Caco-2 (cell line): ENCODE measurements around the gene SLC35B4. TPM values are rescaled to one million over a fixed set of nuclear protein-coding genes. Genes with fewer than 3 reads are reported as not detected.
A peak's percentile ranks its signal among the peaks of the same experiment; 100 is the strongest.

Experiments used
- BruUV-seq: library from RNA; stranded (reverse); fragments of 400-500 nt; replicated peaks from 2 replicates; lab custom pipeline; 2021; lab: Mats Ljungman, UMichigan
- CTCF ChIA-PET: fragments of 300-600 bp; sonication (Branson Sonifier 250); formaldehyde crosslinking; loops from one replicate; lab custom pipeline; 2022; ENCODE audit warnings: antibody characterized with exemption; lab: Charles Lee
- POLR2A ChIA-PET: fragments of 300-600 bp; sonication (Branson Sonifier 250); formaldehyde crosslinking; loops from one replicate; lab custom pipeline; 2022; ENCODE audit warnings: antibody characterized with exemption; lab: Charles Lee
- DNase-seq, 2 experiments: peaks; one replicate each; pipeline versions ENCODE4 v3.0.0 to v3.0.0-alpha.2; 2020 to 2022
- H3K27me3 ChIP-seq: replicated peaks from 2 replicates; pipeline ENCODE4 v1.6.0; 2011; ENCODE audit warnings: low read length; ENCODE audit not compliant: control insufficient read depth, insufficient read depth
- H3K36me3 ChIP-seq: 2 replicates; pipeline ENCODE4 v1.5.1; 2011; ENCODE audit warnings: low read length; ENCODE audit not compliant: control insufficient read depth, insufficient read depth
- H3K4me1 ChIP-seq: fragments of 250-450 bp; sonication (Bioruptor Pico); 2 replicates; pipeline ENCODE4 v1.5.1; 2020; ENCODE audit warnings: mild to moderate bottlenecking
- H3K4me3 ChIP-seq: 2 replicates; pipeline ENCODE4 v1.5.1; 2011; ENCODE audit warnings: low read depth, mild to moderate bottlenecking, control low read depth, low read length
- H3K9me3 ChIP-seq: fragments of 250-450 bp; sonication (Bioruptor Pico); 2 replicates; pipeline ENCODE4 v1.5.1; 2020; ENCODE audit warnings: mild to moderate bottlenecking, moderate library complexity
- H3K27ac Mint-ChIP-seq: one replicate; pipeline ENCODE4 v1.8.0; 2022; ENCODE audit warnings: mixed read lengths; ENCODE audit not compliant: unreplicated experiment
- H3K27me3 Mint-ChIP-seq: one replicate; pipeline ENCODE4 v1.8.0; 2022; ENCODE audit warnings: mixed read lengths; ENCODE audit not compliant: insufficient read depth, unreplicated experiment
- H3K36me3 Mint-ChIP-seq: one replicate; pipeline ENCODE4 v1.8.0; 2022; ENCODE audit warnings: mild to moderate bottlenecking, mixed read lengths; ENCODE audit not compliant: insufficient read depth, unreplicated experiment
- H3K4me1 Mint-ChIP-seq: one replicate; pipeline ENCODE4 v1.8.0; 2022; ENCODE audit warnings: low read depth, mixed read lengths; ENCODE audit not compliant: unreplicated experiment
- H3K4me3 Mint-ChIP-seq: one replicate; pipeline ENCODE4 v1.8.0; 2022; ENCODE audit warnings: mild to moderate bottlenecking, moderate library complexity, mixed read lengths; ENCODE audit not compliant: unreplicated experiment
- H3K9me3 Mint-ChIP-seq: one replicate; pipeline ENCODE4 v1.8.0; 2022; ENCODE audit warnings: mixed read lengths; ENCODE audit not compliant: unreplicated experiment
- intact Hi-C: fragments of 100-400 bp; cut with micrococcal nuclease; formaldehyde crosslinking; loops from one replicate; pipeline ENCODE4 v1.10.0; 2022; ENCODE audit not compliant: unreplicated experiment
- total RNA-seq: library from RNA; stranded (reverse); gene quantifications from 2 replicates; pipeline ENCODE4 v1.2.3, GENCODE V29; 2022
- TF ChIP-seq, protein P1 (sequence below), 2 experiments: fragments of 200-600 bp in 1 of 2; IDR thresholded peaks; 1 replicate in 1 of 2; 2 replicates in 1 of 2; pipeline versions ENCODE4 v1.5.1 to v1.8.0; 2011 to 2022; ENCODE audit warnings: antibody characterized with exemption in 1 of 2, control low read depth in 1 of 2, inconsistent platforms in 1 of 2, low read depth in 1 of 2, low read length in 1 of 2, mild to moderate bottlenecking in 1 of 2, moderate library complexity in 1 of 2; ENCODE audit not compliant: insufficient read depth in 1 of 2, severe bottlenecking in 1 of 2, unreplicated experiment in 1 of 2

Gene SLC35B4
- total RNA-seq, 1 experiment from 2014 or later: 18.2 TPM

DNA sequence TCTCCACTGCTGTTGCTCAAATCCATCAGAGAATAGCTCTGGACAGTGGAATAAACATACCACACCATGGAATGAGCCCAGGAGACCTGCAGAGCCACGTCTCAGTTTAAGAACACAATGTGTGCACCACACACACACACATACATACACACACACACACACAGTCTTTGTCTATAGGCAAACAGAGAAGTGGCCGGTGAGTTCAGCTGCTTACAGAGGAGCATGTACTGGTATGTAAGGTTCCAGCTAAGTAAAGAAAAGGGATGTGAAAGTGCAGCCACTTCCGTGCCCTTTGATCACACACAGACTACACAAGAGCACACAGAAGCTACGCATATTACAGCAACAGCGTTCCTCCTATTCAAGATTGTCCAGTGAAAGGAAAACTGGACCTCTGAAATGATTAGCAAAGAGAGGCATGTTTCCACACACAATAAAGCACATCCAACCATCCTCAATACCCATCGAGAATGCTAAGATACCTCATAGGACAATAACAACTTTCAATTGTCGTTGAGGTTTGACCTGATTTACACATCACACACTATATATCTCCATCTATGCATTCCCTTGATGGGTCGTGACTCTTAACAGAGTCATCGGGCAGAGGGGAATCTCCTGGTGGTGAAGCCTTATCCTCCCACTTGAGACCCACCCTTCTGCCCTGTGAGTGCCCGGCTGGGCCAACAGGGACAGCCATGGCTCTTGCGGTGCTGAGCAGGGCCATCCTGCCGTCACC, 23.6 kb downstream of the SLC35B4 start:
- BruUV-seq: no TSS peak
- intact Hi-C loops: loop anchor here (2.0 kb wide), 1 partner anchor 24 kb away; the partner anchor contains the start of gene SLC35B4
- no peak overlapping the region for H3K27ac Mint-ChIP-seq

DNA sequence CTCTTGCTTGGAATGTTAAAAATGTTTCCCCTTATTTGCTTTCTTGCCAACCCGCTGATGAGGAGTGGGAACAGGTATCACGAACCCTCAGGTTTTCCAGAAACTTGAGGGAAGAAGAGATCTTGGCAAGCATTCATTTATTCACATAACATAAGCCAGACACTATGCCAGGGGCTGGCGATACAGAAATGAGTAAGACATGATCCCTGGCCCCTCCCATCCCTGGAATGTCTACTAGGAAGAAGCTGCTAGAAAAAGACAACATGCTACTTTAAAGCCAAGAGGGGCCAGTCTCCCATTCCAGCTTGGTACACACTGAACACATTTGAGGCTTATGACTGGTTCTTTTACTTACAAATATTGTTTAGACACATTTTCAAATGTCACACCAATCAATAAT, 26.4 kb downstream of the SLC35B4 start:
- POLR2A ChIA-PET: no interaction called here
- Mint-ChIP-seq H3K4me1 (peaks cover 8% of the 10 kb centered on the region), H3K27me3 (peaks cover 3% of the 10 kb centered on the region), H3K4me3 (no peak overlapping the region), H3K36me3 (peaks cover 15% of the 10 kb centered on the region), H3K27ac (no peak overlapping the region), H3K9me3 (no peaks in the 10 kb centered on the region)
- CTCF ChIA-PET: no interaction called here
- intact Hi-C loops: no loop called here
- Histone ChIP-seq H3K9me3 (no peaks in the 10 kb centered on the region), H3K4me3 (no peak overlapping the region), H3K27me3 (no peaks in the 10 kb centered on the region), H3K4me1 (no peaks in the 10 kb centered on the region), H3K36me3 (peaks cover 1% of the 10 kb centered on the region; the same call in 1 of the 2 replicates)
- BruUV-seq: no TSS peak
- TF ChIP-seq, protein P1, sequence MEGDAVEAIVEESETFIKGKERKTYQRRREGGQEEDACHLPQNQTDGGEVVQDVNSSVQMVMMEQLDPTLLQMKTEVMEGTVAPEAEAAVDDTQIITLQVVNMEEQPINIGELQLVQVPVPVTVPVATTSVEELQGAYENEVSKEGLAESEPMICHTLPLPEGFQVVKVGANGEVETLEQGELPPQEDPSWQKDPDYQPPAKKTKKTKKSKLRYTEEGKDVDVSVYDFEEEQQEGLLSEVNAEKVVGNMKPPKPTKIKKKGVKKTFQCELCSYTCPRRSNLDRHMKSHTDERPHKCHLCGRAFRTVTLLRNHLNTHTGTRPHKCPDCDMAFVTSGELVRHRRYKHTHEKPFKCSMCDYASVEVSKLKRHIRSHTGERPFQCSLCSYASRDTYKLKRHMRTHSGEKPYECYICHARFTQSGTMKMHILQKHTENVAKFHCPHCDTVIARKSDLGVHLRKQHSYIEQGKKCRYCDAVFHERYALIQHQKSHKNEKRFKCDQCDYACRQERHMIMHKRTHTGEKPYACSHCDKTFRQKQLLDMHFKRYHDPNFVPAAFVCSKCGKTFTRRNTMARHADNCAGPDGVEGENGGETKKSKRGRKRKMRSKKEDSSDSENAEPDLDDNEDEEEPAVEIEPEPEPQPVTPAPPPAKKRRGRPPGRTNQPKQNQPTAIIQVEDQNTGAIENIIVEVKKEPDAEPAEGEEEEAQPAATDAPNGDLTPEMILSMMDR (IDR thresholded peaks at IDR 0.05; ENCODE audit: insufficient read depth in 1 of 2, low read depth in 1 of 2, low read length in 1 of 2, severe bottlenecking in 1 of 2, unreplicated experiment in 1 of 2): no peak
- DNase-seq: peak in 1 of 2 experiments; percentile 5

More for the DNA sequence above, 23.6 kb downstream of the SLC35B4 start:
- CTCF ChIA-PET: no interaction called here
- peaks cover 8% of the 10 kb centered on the region for H3K4me1 Mint-ChIP-seq
- TF ChIP-seq, protein P1 (IDR thresholded peaks at IDR 0.05; ENCODE audit: insufficient read depth in 1 of 2, low read depth in 1 of 2, low read length in 1 of 2, severe bottlenecking in 1 of 2, unreplicated experiment in 1 of 2): no peak
- no peaks in the 10 kb centered on the region for H3K27me3 ChIP-seq
- POLR2A ChIA-PET: no interaction called here
- no peaks in the 10 kb centered on the region for H3K9me3 ChIP-seq
- DNase-seq: peak in 1 of 2 experiments; percentile 24
- peaks cover 15% of the 10 kb centered on the region for H3K36me3 Mint-ChIP-seq
- H3K4me3 Mint-ChIP-seq: no peak overlapping the region
- H3K36me3 ChIP-seq: peaks cover 1% of the 10 kb centered on the region; the same call in 1 of the 2 replicates
- H3K9me3 Mint-ChIP-seq: no peaks in the 10 kb centered on the region
- no peak overlapping the region for H3K4me3 ChIP-seq
- no peaks in the 10 kb centered on the region for H3K4me1 ChIP-seq
- no peaks in the 10 kb centered on the region for H3K27me3 Mint-ChIP-seq

DNA sequence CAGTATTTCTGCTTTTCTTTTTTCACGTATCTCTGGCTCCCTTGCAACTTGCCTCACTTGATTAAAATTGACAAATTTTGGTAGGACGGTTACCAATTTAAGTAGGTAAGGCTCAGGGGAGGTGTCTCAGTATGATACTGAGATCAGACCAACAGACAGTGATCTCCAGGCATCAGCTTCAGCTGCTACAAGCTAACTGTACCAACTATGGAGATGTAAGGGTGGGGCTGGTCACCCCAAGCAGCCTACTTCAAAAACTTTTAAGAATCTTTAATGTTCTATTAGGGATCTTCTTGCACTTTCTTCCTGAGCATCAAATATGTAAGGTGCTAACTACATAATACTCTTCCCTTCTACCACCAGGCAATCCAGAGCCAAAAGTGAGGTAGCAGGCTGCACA, 26.9 kb downstream of the SLC35B4 start:
- Histone ChIP-seq H3K4me1 (no peaks in the 10 kb centered on the region), H3K4me3 (no peak overlapping the region), H3K36me3 (no peaks in the 10 kb centered on the region), H3K9me3 (no peaks in the 10 kb centered on the region), H3K27me3 (no peaks in the 10 kb centered on the region)
- DNase-seq: no peak
- H3K27ac Mint-ChIP-seq: no peak overlapping the region
- H3K9me3 Mint-ChIP-seq: no peaks in the 10 kb centered on the region
- intact Hi-C loops: no loop called here
- peaks cover 8% of the 10 kb centered on the region for H3K4me1 Mint-ChIP-seq
- ChIA-PET POLR2A (no interaction called here), CTCF (no interaction called here)
- no TSS peak for BruUV-seq
- no peak overlapping the region for H3K4me3 Mint-ChIP-seq
- TF ChIP-seq, protein P1 (IDR thresholded peaks at IDR 0.05; ENCODE audit: insufficient read depth in 1 of 2, low read depth in 1 of 2, low read length in 1 of 2, severe bottlenecking in 1 of 2, unreplicated experiment in 1 of 2): no peak
- peaks cover 3% of the 10 kb centered on the region for H3K27me3 Mint-ChIP-seq
- H3K36me3 Mint-ChIP-seq: peaks cover 13% of the 10 kb centered on the region
